ENCODE results near the gene C9. TPM values are rescaled to one million over a fixed set of nuclear protein-coding genes. Genes with fewer than 3 reads are reported as not detected.
"Not testable (repeated sequence)": the region's sequence is repeated elsewhere in the genome, so short reads cannot be mapped to it uniquely, and the experiment has no call there.

C9 gene
- total RNA-seq, 1 donor from 2014 or later: 1.0 TPM

DNA sequence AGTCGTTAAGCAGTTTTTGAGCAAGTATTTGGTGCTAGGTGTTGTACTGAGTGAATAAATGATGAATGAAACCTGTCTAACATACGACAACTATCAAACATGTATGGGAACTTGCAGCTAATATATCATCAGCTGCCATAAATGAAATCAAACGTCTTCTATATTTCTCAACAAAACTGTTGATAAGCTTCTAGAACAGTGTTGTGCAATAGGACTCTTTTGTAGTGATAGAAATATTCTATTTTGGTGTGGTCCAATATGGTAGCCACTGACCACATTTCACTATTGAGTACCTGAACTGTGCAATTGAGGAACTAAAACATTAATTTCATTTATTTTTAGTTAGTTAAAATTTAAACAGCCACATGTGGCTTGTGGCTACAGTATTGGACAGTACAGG is 128.6 kb downstream of the C9 start:
- no peak overlapping the region for H3K4me3 ChIP-seq (ENCODE audit: low read length in 3 of 3)

GRCh38 chr5:39234494-39234893 is 129.8 kb downstream of the C9 start:
- H3K4me3 ChIP-seq (ENCODE audit: low read length in 3 of 3); H3K4me1 ChIP-seq (ENCODE audit: control insufficient read depth in 3 of 3, insufficient read depth in 3 of 3, low read length in 3 of 3); H3K9ac ChIP-seq (ENCODE audit: low read depth in 1 of 3, low read length in 3 of 3); H3K36me3 ChIP-seq (ENCODE audit: control insufficient read depth in 3 of 3, insufficient read depth in 3 of 3, low read length in 3 of 3); H3K27me3 ChIP-seq (ENCODE audit: control insufficient read depth in 3 of 3, insufficient read depth in 3 of 3, low read length in 3 of 3); H3K9me3 ChIP-seq (ENCODE audit: control insufficient read depth in 3 of 3, low read length in 3 of 3); H3K27ac ChIP-seq (ENCODE audit: low read depth, low read length): not testable (repeated sequence)

More for the DNA sequence above, 128.6 kb downstream of the C9 start:
- no peak overlapping the region for H3K27ac ChIP-seq (ENCODE audit: low read depth, low read length)
- no peaks in the 10 kb centered on the region for H3K9me3 ChIP-seq (ENCODE audit: control insufficient read depth in 3 of 3, low read length in 3 of 3)
- H3K27me3 ChIP-seq (ENCODE audit: control insufficient read depth in 3 of 3, insufficient read depth in 3 of 3, low read length in 3 of 3): no peaks in the 10 kb centered on the region
- no peaks in the 10 kb centered on the region for H3K36me3 ChIP-seq (ENCODE audit: control insufficient read depth in 3 of 3, insufficient read depth in 3 of 3, low read length in 3 of 3)
- H3K4me1 ChIP-seq (ENCODE audit: control insufficient read depth in 3 of 3, insufficient read depth in 3 of 3, low read length in 3 of 3): no peaks in the 10 kb centered on the region
- no peak overlapping the region for H3K9ac ChIP-seq (ENCODE audit: low read depth in 1 of 3, low read length in 3 of 3)

Other genes starting within 250 kb of the C9 start
- 4.2 TPM for gene FYB1, start 144.9 kb downstream of the C9 start, total RNA-seq
- 91.3 TPM for gene DAB2, start 60.5 kb upstream of the C9 start, total RNA-seq